ENCODE measurements around the gene ZNF831.

ZNF831 gene

DNA sequence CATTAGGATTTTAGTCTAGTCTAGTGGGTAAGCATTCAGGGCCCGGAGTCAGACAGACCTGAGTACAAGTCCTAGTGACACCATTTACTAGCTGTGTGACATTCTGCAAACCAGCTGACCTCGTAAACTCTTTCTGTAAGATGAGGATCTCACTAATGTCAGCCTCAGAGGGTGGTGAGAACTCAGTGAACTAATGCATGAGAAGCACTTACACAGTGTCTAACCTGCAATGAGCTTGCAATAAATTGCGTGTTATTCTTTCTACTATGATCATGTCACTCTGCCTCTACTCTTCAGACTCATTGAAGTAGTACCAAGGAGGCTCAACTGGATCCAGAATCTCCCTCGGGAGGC is 41.1 kb upstream of the ZNF831 start:
- TF ChIP-seq, protein P1, sequence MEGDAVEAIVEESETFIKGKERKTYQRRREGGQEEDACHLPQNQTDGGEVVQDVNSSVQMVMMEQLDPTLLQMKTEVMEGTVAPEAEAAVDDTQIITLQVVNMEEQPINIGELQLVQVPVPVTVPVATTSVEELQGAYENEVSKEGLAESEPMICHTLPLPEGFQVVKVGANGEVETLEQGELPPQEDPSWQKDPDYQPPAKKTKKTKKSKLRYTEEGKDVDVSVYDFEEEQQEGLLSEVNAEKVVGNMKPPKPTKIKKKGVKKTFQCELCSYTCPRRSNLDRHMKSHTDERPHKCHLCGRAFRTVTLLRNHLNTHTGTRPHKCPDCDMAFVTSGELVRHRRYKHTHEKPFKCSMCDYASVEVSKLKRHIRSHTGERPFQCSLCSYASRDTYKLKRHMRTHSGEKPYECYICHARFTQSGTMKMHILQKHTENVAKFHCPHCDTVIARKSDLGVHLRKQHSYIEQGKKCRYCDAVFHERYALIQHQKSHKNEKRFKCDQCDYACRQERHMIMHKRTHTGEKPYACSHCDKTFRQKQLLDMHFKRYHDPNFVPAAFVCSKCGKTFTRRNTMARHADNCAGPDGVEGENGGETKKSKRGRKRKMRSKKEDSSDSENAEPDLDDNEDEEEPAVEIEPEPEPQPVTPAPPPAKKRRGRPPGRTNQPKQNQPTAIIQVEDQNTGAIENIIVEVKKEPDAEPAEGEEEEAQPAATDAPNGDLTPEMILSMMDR (IDR thresholded peaks at IDR 0.05; ENCODE audit: low read depth, low read length, poor library complexity, severe bottlenecking): no peak
- no peak for TF ChIP-seq EZH2phosphoT487 (IDR thresholded peaks at IDR 0.05; ENCODE audit: borderline replicate concordance, low read length)
- H3K79me2 ChIP-seq (ENCODE audit: control insufficient read depth, low read length): peaks cover 36% of the 10 kb centered on the region
- H3K27me3 ChIP-seq (ENCODE audit: control insufficient read depth, low read length): no peaks in the 10 kb centered on the region
- H3K4me1 ChIP-seq (ENCODE audit: control insufficient read depth, low read length): peaks cover 97% of the 10 kb centered on the region
- peak overlapping the region; percentile 94 for H3K4me2 ChIP-seq (ENCODE audit: low read length)
- peaks cover 7% of the 10 kb centered on the region for H3K9me3 ChIP-seq (ENCODE audit: control insufficient read depth, insufficient read depth, low read length)
- H3K36me3 ChIP-seq (ENCODE audit: control insufficient read depth, low read length): peaks cover 9% of the 10 kb centered on the region
- peak overlapping the region; percentile 87 for H3K27ac ChIP-seq (ENCODE audit: low read depth, low read length)
- no peaks in the 10 kb centered on the region for H3K9me2 ChIP-seq (replicated peaks; ENCODE audit: control insufficient read depth, low read length)
- peaks cover 20% of the 10 kb centered on the region for H3F3A ChIP-seq (ENCODE audit: control insufficient read depth, insufficient read depth)
- peak overlapping the region; percentile 87 for H3K4me3 ChIP-seq (ENCODE audit: low read length)
- H4K20me1 ChIP-seq (ENCODE audit: control insufficient read depth, insufficient read depth, low read depth, low read length): no peaks in the 10 kb centered on the region

DNA sequence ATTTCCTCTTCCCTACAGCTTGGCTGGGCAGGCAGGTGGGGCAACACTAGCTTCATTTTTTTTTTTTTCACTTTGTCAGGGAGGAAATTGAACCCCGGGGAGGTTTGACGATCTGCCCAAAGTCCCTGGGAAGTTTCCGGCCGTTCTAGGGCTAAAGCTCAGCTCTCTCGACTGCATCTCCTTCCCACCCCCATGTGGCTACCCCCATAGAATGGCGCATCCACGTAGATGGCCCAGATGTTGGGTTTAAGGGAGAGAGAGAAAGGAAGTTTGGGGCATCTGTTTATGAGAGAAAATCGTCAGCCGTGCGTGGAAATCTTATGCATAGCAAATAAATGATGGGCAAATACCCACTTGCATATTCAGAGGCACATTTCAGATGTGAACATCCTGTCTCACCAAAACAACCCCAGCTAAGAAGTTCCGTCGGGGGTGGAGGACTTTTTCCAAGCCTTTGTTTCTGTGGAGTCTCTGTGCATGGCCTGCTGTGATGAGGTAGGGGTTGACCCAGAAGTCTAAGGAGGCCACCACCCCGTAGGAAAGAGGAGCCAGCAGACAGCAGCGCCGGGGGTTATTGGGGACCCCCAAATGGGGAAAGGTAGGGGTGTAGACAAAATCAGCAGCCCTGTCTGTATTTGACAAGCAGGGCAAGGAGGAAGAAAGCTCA is 40.5 kb upstream of the ZNF831 start:
- Histone ChIP-seq H3K79me2 (ENCODE audit: control insufficient read depth, low read length) (peaks cover 38% of the 10 kb centered on the region), H3K27me3 (ENCODE audit: control insufficient read depth, low read length) (no peaks in the 10 kb centered on the region), H3K4me2 (ENCODE audit: low read length) (peak overlapping the region; percentile 94), H3K4me3 (ENCODE audit: low read length) (peak overlapping the region; percentile 87), H3K36me3 (ENCODE audit: control insufficient read depth, low read length) (peaks cover 9% of the 10 kb centered on the region), H3K9me2 (replicated peaks; ENCODE audit: control insufficient read depth, low read length) (no peaks in the 10 kb centered on the region), H3K27ac (ENCODE audit: low read depth, low read length) (peak overlapping the region; percentile 87), H4K20me1 (ENCODE audit: control insufficient read depth, insufficient read depth, low read depth, low read length) (no peaks in the 10 kb centered on the region), H3K9me3 (ENCODE audit: control insufficient read depth, insufficient read depth, low read length) (peaks cover 7% of the 10 kb centered on the region), H3F3A (ENCODE audit: control insufficient read depth, insufficient read depth) (peaks cover 20% of the 10 kb centered on the region), H3K4me1 (ENCODE audit: control insufficient read depth, low read length) (peaks cover 95% of the 10 kb centered on the region)
- TF ChIP-seq, protein P1 (IDR thresholded peaks at IDR 0.05; ENCODE audit: low read depth, low read length, poor library complexity, severe bottlenecking): no peak
- no peak for TF ChIP-seq EZH2phosphoT487 (IDR thresholded peaks at IDR 0.05; ENCODE audit: borderline replicate concordance, low read length)

DNA sequence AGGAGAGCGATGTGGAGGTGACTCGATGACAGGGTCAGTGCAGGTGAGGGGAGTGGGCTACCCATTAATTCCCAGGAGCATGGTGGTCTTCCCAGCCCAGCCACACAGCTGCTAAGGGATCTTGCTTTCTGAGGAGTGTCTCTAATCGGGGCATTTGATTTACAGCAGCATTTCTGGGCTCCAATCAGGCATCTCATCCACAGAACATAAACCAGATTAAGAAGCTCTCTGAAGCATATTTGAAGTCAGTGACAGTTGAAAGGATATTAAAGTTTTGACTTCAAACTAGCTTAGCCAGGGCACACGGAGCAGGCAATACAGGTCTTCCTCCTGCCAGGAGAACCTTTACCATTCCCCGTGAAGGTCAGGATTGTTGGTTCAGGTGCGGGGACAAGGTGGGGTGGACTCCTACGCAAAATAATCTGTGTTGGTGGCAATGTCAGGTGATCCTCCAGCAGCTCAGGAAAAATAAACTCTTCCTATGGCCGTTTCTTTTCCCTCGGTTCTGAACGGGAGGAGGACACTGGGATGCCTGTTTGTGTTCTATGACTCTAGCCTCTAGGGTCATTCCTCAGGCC is 39.9 kb upstream of the ZNF831 start:
- Histone ChIP-seq H4K20me1 (ENCODE audit: control insufficient read depth, insufficient read depth, low read depth, low read length) (no peaks in the 10 kb centered on the region), H3K4me2 (ENCODE audit: low read length) (peak overlapping the region; percentile 94), H3K27ac (ENCODE audit: low read depth, low read length) (peak overlapping the region; percentile 87), H3K4me3 (ENCODE audit: low read length) (peak overlapping the region; percentile 87), H3F3A (ENCODE audit: control insufficient read depth, insufficient read depth) (peaks cover 20% of the 10 kb centered on the region), H3K36me3 (ENCODE audit: control insufficient read depth, low read length) (peaks cover 9% of the 10 kb centered on the region), H3K9me3 (ENCODE audit: control insufficient read depth, insufficient read depth, low read length) (peaks cover 7% of the 10 kb centered on the region), H3K79me2 (ENCODE audit: control insufficient read depth, low read length) (peaks cover 38% of the 10 kb centered on the region), H3K4me1 (ENCODE audit: control insufficient read depth, low read length) (peaks cover 89% of the 10 kb centered on the region), H3K27me3 (ENCODE audit: control insufficient read depth, low read length) (no peaks in the 10 kb centered on the region), H3K9me2 (replicated peaks; ENCODE audit: control insufficient read depth, low read length) (no peaks in the 10 kb centered on the region)
- no peak for TF ChIP-seq EZH2phosphoT487 (IDR thresholded peaks at IDR 0.05; ENCODE audit: borderline replicate concordance, low read length)
- TF ChIP-seq, protein P1 (IDR thresholded peaks at IDR 0.05; ENCODE audit: low read depth, low read length, poor library complexity, severe bottlenecking): no peak
